NCI-H2171 (cell line): ENCODE measurements around the gene ZYG11A.
A peak's percentile ranks its signal among the peaks of the same experiment; 100 is the strongest.

ENCODE experiments used
- DNase-seq: peaks from one replicate; lab custom pipeline; 2025; lab: John Stamatoyannopoulos, UW

The ZYG11A gene

DNA sequence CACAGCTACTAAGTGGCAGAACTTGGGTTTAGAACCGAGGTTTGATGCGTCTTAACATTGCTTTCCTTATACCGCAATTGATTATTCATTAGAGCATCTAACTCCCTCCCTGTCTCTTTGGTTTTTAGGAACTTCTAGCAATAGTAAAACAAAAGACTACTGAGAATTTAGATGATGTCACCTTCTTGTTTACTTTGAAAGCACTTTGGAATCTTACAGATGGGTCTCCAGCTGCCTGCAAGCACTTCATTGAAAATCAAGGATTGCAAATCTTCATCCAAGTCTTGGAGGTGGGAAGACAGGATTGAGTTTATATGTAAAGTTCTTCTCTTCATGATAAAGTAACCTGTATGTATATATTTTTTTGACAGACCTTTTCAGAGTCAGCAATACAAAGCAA lies 35.0 kb downstream of the ZYG11A start:
- DNase-seq = no peak

DNA sequence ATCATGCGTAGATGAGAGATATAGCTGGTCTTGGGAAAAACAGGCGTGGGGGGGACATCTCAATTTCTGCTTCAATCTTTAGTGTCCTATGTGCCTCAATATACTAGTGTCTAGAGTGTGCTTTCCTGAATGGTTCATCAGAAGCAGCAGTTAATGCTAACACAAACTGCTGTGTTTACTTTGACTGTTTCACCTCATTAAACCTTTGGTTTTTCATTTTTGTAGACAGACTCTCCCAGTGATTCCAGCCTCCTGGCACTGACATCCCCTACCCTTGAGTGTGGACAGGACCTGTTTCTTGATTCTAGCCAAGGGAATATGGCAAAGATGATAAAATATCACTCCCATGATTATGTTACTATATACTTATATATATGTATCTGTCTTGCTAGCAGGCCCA lies 37.6 kb downstream of the ZYG11A start:
- no peak for DNase-seq

- DNase-seq = no peak
These were observed 44.9 kb downstream of the ZYG11A start for GRCh38 chr1:52887483-52887882.

- DNase-seq = no peak
These were observed 50.1 kb downstream of the ZYG11A start for GRCh38 chr1:52892424-52893215.

DNA sequence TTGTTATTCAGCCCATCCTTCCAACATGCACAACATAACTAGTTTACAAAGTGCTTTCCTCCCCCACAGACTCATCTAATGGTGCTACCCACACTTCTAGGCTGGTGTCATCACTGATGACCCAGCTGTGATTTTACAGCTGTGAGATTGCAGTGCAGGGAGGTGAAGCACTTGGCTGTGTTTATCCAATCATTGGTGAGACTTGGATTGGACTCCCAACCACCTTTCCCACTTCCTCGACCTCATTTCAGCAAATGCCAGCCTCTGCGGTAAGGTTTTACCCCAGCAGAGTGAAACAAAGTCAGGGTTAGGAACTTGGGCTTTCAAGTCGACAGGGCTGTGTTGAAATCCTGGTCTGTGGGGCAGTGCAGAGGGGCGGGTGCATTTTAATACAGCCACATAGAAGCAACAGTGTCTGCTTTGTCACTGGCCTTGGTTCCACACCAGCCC lies 56.9 kb downstream of the ZYG11A start:
- no peak for DNase-seq

- DNase-seq = no peak
These were observed 57.8 kb downstream of the ZYG11A start for GRCh38 chr1:52900402-52900801.

- no peak for DNase-seq
These were observed 58.8 kb downstream of the ZYG11A start for GRCh38 chr1:52901384-52901783.

DNA sequence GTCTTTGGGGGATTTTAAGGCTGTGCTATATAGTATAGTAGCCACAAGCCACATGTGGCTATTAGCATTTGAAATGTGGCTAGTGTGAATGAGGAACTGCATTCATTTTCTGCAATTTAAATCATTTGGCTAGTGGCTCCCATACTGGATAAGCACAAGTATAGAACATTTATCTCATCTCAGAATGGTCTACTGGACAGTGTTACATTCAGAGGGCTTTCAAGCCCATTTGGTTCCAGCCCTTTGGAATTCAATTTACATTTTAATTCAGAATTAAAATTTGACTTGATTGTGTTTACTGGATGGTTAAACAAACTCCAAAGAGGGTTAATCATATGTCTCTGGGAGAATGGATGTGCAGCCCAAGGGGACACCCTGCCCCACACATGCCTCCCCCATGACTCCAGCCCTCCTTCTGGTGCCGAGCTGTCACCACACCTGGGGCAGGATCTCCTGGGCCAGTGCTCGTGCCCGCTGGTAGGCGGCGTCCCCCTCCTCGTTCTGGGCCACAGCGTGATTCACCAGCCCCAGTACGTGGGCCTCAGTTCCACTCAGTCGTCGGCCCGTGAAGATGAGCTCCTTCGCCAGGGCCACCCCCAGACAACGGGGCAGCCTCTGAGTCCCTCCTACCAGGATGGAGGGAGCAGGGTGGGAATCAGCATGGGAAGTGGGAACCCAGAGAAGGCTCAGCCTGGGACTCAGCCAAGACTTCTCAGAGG lies 61.8 kb downstream of the ZYG11A start:
- DNase-seq = no peak

GRCh38 chr1:52904927-52905698 lies 62.6 kb downstream of the ZYG11A start:
- DNase-seq = peak; percentile 8

DNA sequence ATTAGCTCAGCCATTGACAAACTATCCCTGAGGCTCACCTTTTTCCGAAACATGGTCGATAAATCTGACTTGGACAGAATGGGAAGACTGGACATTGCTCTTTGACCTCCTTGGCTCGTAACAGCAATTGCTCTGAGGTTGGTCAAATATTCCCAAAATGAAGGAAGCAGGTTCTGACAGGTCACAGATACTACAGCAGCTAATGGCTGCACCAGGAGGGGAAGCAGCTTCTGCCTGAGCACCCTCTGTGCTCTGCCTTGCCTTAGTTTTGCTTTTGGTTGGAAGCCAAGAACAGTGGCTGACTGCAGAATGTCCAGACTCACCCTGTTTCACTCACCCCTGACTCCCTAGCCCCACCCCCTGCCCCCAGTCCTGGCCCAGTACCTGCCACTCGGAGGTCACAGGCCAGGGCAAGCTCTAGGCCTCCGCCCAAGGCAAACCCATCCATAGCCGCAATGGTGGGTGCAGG lies 63.6 kb downstream of the ZYG11A start:
- no peak for DNase-seq

- DNase-seq = no peak
These were observed 64.7 kb downstream of the ZYG11A start for GRCh38 chr1:52907068-52907811.

GRCh38 chr1:52907812-52908153 lies 65.2 kb downstream of the ZYG11A start:
- DNase-seq = no peak

DNA sequence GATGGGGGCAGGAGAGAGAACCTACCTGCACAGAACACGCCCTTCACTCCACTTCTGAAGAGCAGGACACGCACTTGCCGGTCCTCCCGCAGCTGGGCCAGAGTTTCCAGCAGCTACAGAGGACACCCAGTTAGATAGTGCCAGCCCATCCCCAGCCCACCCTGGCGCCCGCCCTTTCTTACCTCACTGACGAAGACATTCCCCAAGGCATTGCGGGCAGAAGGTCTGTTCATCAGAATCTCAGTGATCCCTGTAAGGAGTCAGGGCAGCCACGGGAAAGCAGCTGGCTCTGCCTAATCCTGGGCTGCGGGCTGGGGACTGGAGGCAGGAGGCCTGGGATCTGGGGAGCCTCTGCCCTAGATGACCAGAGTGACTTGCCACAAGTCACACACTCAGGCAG lies 69.0 kb downstream of the ZYG11A start:
- no peak for DNase-seq

- no peak for DNase-seq
These were observed 70.5 kb downstream of the ZYG11A start for GRCh38 chr1:52913014-52913413.

GRCh38 chr1:52913537-52913936 lies 71.0 kb downstream of the ZYG11A start:
- DNase-seq = no peak

- DNase-seq = no peak
These were observed 71.9 kb downstream of the ZYG11A start for GRCh38 chr1:52914463-52914862.

GRCh38 chr1:52915211-52915854 lies 72.8 kb downstream of the ZYG11A start:
- no peak for DNase-seq

DNA sequence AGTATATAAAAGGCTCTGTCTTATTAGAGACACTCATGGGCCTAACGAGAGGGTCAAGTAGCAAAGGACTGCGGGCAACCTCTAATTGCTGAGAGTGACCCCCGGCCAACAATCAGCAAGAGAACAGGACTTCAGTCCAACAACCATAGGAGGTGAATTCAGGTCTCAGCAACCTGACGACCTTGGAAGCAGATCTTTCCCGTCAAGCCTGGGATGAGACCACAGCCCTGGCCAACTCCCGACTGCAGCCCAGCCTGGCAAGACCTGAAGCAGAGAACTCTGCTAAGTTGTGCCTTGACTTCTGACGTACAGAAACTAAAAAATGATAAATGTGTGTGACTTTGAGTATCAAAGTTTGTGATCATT lies 73.3 kb downstream of the ZYG11A start:
- DNase-seq = no peak

DNA sequence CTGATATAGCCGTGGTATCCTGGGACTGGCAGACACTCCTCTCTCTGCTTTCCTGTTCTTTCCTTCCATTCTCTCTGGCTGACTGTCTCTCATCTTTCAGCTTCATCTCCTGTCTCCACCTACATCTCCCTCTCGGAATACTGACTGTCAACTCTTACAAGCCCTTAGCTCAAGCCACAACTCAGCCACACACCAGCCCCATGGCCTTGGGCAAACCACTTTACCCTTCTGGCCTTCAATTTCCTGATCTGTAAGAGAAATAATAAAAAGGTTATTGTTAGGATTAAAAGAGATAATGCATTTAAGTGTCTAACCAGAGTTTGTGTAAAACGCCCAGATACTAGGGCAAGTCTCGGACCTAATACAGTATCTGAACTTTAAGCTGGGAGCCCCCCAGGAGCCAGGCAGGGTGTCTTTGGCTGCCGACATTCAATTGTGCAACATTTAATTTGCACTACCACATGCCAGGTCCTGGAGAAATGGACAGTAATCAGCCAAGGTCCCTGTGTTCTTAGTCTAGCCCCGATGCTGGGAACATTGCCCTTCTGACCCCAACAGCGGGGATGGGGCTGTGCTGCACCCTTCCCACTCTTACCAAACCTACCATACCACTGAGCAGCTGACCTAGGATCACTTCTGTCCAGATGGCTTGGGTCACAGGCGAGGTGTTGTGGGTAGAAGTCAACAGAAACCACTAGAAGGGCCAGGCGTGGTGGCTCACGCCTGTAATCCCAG lies 73.8 kb downstream of the ZYG11A start:
- DNase-seq = no peak

DNA sequence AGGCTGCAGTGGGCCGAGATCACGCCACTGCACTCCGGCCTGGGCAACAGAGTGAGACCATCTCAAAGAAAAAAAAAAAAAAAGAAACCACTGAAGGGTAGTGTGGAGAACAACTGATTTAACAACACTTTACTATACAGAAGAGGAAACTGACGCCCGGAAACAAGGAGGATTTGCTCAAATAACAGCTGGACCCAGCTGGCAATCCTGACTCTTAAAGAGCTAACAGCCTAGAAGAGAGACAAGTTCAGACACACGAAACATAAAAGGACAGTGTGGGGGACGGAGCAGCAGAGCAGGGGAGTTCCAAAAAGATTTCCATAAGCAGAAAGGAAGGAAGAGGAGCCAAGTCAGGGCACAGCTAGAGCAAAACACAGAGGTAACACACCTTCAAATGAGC lies 74.6 kb downstream of the ZYG11A start:
- DNase-seq = no peak

GRCh38 chr1:52917581-52917980 lies 75.0 kb downstream of the ZYG11A start:
- DNase-seq = no peak
